ENCODE results near the gene STK10.
A peak's percentile ranks its signal among the peaks of the same experiment; 100 is the strongest.

The STK10 gene

DNA sequence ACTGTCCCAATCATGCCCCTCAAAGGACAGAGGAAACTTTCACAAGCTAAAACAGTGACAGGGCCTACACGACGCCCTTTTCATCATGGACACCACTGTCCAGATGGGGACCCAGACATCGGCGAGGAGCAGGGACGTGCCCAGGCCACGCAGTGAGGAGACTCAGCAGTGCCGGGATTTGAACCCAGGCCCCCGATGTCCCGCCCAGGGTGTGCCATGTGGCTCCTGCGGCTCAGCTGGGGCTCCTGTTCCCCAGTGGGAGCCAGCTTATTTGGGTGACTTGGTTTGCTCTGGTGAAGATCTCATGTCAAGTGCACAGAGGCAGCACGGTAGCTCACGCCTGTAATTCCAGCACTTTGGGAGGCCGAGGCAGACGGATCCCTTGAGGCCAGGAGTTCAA lies 82.2 kb downstream of the STK10 start:
- no peak for DNase-seq

- DNase-seq: no peak
These were observed 83.0 kb downstream of the STK10 start for GRCh38 chr5:172104801-172105701.

GRCh38 chr5:172104021-172104420 lies 84.0 kb downstream of the STK10 start:
- no peak for DNase-seq

DNA sequence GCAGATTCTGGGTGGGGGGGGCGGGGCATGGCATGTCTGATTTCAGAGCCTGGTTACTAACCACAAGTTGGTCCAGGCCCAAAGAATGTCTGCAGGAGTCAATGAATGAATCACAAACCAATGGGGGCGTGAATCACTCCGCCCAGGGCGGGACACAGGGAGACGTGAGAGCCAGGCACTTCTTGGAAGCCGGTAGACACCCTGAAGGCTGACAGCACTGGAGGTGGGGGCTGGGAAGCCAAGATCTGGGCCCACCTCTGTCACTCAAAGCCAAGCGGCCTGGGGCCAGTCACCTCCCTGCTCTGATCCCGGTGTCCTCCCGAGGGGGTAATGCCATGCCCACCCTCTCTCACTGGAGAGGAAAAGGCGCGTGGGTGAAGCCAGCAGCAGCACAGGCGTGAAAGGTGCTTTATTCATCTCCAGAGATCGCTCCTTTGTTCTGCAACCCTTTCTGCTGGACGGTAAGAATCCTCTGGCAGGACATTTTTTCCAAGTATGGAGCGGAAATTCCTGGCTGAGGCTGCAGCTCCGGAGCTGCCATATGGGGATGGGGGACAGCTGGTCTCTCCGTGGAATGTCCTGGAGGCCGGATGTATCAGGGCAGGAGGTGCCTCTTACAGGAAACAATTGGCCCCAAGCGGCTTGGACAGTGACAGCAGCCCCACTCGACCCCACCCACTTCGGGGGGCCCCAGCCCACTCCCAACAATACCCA lies 85.0 kb downstream of the STK10 start:
- peak; percentile 80 for DNase-seq

- no peak for DNase-seq
These were observed 85.7 kb downstream of the STK10 start for GRCh38 chr5:172102218-172102870.

DNA sequence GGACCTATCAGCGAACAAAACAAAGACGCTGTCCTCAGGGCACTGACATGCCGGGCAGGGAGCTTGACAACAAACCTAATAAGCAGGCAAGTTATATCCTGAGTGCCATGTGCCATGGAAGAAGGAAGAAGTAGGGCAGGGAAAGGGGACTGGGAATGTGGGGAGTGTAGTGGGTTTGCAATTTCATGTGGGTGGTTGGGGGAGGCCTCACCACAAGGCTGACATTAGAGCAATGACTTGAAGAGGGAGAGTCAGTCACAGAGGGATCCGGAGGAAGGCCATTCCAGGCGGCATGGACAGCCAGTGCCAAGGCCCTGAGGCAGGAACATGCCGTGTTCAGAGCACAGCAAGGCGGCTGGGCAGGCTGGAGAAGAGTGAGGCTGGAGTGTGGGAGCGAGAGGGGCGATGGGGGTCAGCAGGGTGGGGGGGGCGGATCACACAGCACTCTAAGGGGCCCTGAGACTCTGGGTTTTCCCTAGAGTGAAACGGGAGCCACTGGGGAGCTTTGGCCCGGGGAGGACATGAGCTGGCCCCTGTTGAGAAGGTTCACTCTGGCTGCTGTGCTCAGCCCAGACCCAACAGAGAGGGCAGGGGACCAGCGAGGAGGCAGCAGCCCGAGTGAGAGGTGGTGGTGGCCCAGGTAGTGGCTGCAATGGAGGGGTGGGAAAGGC lies 86.3 kb downstream of the STK10 start:
- DNase-seq: no peak

GRCh38 chr5:172098883-172099282 lies 89.1 kb downstream of the STK10 start:
- no peak for DNase-seq

GRCh38 chr5:172098046-172098445 lies 90.0 kb downstream of the STK10 start:
- DNase-seq: no peak

- no peak for DNase-seq
These were observed 90.7 kb downstream of the STK10 start for GRCh38 chr5:172097356-172097755.

GRCh38 chr5:172096207-172096940 lies 91.7 kb downstream of the STK10 start:
- DNase-seq: no peak

- no peak for DNase-seq
These were observed 92.4 kb downstream of the STK10 start for GRCh38 chr5:172095368-172096206.

- no peak for DNase-seq
These were observed 94.1 kb downstream of the STK10 start for GRCh38 chr5:172093965-172094364.

DNA sequence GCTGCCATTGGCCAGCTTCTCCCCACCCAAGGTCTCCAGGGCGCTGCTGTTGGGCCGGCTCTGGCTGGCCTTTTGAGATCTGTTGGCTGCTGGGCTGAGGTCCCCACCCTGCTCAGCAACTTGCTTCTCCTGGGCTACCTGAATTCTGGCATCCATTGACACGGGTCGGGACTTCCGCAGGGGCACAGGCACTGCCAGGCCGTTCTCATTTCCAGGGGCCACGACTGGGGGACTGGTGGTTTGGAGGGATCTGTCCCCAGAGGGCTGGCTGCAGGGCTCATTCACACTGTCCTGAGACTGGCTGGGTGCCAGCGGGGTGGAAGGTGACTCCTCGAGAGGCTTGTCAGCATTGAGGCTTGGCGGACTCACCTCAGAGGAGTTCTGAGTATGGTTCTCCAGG lies 94.5 kb downstream of the STK10 start:
- DNase-seq: no peak

DNA sequence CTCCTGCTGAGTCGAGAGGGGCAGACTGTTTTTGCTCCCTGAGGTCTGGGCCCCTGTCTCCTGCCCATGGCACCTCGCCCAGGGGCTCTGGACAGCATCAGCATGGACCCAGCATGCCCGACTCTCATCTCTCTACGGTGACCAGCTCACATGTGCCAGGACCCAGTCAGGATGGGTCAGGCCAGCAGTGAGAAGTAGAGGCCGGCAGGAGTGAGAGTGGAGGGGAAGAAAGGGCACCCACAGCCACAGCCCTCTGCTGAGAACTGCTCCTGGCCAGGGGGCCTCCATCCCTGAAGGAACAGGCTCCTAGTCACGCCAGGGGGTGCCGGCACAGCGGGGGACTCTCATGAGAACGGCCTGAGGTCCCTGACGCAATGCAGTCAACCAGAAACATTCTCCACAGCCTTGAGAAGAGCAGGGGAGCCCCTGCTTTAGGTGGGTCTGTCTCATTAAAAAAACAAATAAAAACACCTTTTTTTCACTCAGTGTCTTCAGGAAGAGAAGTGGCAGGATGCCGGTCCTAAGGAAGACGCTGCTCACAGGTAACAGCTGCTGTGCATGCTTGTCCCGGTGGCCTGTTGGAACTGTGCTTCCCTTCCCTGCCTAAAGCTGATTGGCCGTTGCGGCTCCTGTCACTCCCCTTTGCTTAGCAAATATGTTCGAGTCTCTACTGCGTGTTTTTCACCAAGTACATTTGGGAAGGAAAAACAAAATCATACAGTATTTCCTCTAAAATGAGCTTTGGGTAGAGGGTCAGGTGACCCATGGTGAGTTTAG lies 95.9 kb downstream of the STK10 start:
- DNase-seq: no peak

DNA sequence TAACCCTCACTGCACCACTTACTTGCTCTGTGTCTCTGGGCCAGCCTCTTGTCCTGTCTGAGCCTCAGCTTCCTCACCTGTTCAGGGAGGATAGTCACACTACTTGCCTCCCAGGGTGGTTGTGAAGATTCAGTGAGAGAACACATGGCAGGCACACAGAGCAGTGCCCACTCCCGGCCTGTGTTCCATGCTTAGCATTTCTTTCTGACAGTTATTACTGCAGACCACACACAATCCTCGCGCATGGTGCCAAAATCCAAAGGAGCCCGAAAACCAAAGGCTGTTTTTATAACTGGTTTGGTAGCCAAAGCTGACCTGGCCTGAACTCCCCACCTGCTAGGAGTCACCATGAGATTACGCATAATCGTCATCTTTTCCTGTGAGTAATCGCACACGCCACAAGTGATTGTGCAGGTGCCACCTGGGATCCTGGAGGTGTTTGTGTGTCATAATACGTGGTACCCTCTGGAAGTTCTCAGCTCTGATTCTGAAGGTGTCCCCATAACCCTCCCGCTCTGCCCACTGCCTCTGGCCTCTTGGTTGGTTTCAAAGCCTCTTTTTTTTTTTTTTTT lies 97.0 kb downstream of the STK10 start:
- no peak for DNase-seq

DNA sequence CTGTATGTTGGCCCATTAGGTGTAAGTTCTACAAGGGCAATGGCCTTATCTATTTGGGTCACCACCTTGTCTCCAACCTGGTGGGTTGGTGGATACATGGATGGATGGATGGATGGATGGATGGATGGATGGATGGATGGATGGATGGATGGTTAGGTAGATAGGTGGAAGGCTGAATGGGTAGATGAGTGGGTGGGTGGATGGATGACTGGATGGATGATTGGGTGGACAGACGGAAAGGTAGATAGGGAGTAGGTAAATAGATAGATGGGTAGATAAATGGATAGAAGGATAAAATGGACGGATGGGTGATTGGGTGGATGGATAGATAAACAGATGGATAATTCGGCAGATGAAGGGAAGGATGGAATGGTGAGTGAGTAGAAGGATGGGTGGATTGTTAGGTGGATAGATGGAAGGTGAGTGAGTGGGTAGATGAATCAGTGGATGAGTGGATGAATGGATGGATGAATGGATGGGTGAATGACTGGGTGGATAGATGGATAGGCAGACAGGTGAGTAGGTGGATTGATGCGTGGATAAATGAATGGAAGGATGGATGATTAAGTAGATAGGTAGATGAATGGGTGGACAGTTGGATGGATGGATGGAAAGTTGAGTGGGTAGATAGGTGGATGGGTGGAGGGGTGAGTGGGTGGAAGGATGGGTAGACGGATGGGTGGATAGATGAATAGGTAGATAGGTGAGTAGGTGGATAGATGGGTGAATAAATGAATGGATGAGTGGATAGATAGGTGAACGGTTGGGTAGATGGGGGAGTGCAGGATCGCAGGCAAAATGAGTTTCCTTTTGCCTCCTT lies 98.5 kb downstream of the STK10 start:
- no peak for DNase-seq

DNA sequence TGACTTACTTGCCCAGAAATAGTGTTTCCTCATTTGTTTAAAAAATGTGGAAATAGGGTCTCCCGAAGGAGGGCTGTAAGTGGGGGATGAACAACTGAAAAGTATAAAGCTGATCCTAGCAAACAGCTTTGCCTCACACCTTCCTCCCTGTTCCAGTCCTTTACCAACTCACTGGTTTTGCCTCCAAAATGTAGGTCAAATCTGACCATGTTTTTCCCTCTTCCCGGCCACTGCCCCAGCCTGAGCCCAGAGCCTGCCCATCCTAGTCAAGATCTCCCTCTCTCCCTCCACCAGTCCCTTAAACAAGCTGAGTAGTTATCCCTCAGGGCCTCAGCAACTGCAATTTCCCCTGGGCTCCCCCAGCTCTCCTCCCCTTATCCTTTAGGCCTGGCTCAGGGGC lies 99.2 kb downstream of the STK10 start:
- no peak for DNase-seq

DNA sequence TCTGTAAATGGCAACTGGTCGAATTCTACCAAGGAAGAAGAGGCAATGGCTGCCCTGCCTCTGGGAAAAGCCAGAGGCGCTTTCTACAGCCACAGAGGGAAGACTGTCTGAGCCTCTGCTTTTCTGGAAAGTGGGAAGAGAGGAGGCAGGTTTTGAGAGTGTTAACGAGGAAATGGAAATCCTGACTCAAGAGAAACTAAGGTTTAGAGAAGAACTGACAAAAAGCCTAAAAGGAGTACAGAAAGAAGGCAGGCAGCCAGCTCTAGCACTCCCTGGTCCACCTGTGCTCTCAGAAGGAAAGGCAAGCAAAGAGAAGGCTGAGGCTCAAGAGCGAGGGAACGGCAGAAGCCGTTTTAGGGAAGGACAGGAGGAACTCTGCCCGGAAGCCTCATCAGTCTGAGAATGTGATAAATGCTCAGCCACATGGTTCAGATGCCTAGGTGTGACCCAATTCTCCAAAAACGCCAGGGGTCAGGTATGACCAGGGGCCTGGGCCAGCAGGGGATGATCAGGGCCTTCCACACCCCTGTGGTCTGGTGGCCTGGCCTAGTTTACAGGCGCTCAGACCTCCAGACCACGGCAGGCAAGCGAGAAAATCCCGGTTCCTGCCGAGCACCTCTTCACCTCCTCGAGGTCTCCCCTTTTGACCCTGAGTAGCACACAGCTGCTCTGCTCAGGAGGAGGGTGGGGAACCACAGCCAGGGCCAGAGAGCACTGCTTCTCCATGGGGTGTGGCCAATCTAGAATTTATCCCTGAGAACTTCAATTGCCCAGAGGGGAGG lies 101.6 kb downstream of the STK10 start:
- DNase-seq: no peak

DNA sequence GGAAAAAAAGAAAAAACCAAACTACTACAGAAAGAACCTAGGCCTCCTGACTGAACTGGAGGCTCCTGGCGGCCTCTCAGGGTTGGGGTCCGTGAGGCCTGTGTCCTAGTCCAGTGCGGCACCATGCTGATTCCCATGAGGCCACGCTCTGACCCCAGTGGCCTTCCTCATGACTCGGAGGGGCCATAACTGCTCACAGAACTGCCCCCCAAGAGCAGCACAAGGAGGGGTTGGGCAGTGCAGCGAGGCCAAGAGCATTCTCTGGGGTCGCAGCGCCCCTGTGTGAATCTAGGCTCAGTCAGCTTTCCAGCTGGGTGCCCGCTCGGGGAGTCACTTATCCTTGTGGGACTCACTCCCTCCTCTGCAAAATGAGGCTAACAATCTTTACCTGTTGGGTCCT lies 102.3 kb downstream of the STK10 start:
- DNase-seq: no peak

All from amniotic stem cell (primary cell).